Loucy (cell line): Measurements from ENCODE around the gene BMPR1B.

ENCODE experiments used
- H2AFZ ChIP-seq: fragments of 200-600 bp; sonication (generic); 2 replicates; pipeline ENCODE4 v1.6.0; 2016; ENCODE audit warnings: antibody characterized with exemption, mild to moderate bottlenecking, low read length, moderate library complexity
- H3F3A ChIP-seq: fragments of 200-600 bp; 2 replicates; pipeline ENCODE4 v1.6.0; 2016; ENCODE audit warnings: antibody characterized with exemption, low read depth, mild to moderate bottlenecking
- H3K27me3 ChIP-seq: fragments of 200-600 bp; sonication (generic); 2 replicates; pipeline ENCODE4 v1.6.1; 2014; ENCODE audit warnings: low read length, mild to moderate bottlenecking; ENCODE audit not compliant: insufficient read depth, poor library complexity, severe bottlenecking
- H3K36me3 ChIP-seq: fragments of 200-600 bp; sonication (generic); 2 replicates; pipeline ENCODE4 v1.6.1; 2016; ENCODE audit warnings: low read length; ENCODE audit not compliant: insufficient read depth
- H3K4me1 ChIP-seq: fragments of 200-600 bp; sonication (generic); 2 replicates; pipeline ENCODE4 v1.5.1; 2014; ENCODE audit warnings: low read length, mild to moderate bottlenecking; ENCODE audit not compliant: insufficient read depth, poor library complexity, severe bottlenecking
- H3K4me2 ChIP-seq: fragments of 200-600 bp; sonication (generic); 2 replicates; pipeline ENCODE4 v1.6.0; 2014; ENCODE audit warnings: antibody characterized with exemption, low read length, low read depth, mild to moderate bottlenecking; ENCODE audit not compliant: poor library complexity, severe bottlenecking
- H3K4me3 ChIP-seq: fragments of 200-600 bp; sonication (generic); 2 replicates; pipeline ENCODE4 v1.5.1; 2014; ENCODE audit warnings: low read length, mild to moderate bottlenecking, mixed read lengths; ENCODE audit not compliant: poor library complexity, severe bottlenecking
- H3K79me2 ChIP-seq: fragments of 200-600 bp; sonication (generic); 2 replicates; pipeline ENCODE4 v1.6.1; 2014; ENCODE audit warnings: low read length; ENCODE audit not compliant: insufficient read depth
- H3K9ac ChIP-seq: fragments of 200-600 bp; sonication (generic); 2 replicates; pipeline ENCODE4 v1.6.0; 2014; ENCODE audit warnings: mild to moderate bottlenecking, low read depth, low read length, moderate library complexity; ENCODE audit not compliant: poor library complexity, severe bottlenecking
- H3K9me2 ChIP-seq: fragments of 200-600 bp; sonication (generic); replicated peaks from 2 replicates; pipeline ENCODE4 v1.6.1; 2016; ENCODE audit warnings: low read depth, low read length, mixed read lengths
- H3K9me3 ChIP-seq: fragments of 200-600 bp; sonication (generic); 2 replicates; pipeline ENCODE4 v1.6.1; 2014; ENCODE audit warnings: mild to moderate bottlenecking, antibody characterized with exemption, low read length, low read depth; ENCODE audit not compliant: insufficient read depth
- H4K20me1 ChIP-seq: fragments of 200-600 bp; sonication (generic); 2 replicates; pipeline ENCODE4 v1.6.0; 2014; ENCODE audit warnings: antibody characterized with exemption, low read length, mild to moderate bottlenecking; ENCODE audit not compliant: insufficient read depth, poor library complexity, severe bottlenecking
- EZH2phosphoT487 ChIP-seq: fragments of 200-600 bp; IDR thresholded peaks from 2 replicates; pipeline ENCODE4 v1.6.1; 2018; ENCODE audit warnings: antibody characterized with exemption, mild to moderate bottlenecking, moderate library complexity, borderline replicate concordance
- TF ChIP-seq, protein P1 (sequence below): fragments of 200-600 bp; sonication (generic); conservative IDR thresholded peaks from 2 replicates; pipeline ENCODE4 v1.5.1; 2014; ENCODE audit warnings: mild to moderate bottlenecking, antibody characterized with exemption, low read length

Gene BMPR1B

DNA sequence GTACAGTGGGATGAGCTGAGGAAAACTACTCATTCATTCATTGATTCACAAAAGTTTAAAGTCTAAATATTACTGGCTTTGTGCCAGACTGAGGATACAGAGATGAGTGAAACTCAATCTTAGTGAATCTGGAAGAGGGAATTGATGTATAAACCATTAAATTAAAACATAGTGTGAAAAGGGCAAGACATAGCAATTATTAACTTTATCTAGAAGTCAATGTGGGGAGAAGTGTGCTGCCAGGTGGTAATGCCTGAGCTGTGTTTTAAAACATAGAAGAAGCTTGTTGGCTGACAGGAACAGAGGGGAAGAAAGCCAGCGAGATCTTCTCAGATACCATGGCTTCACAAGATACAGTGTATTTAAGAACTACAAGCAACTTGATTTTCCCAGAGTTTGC lies 153.4 kb downstream of the BMPR1B start:
- Histone ChIP-seq H4K20me1 (no peaks in the 10 kb centered on the region), H3K4me2 (no peak overlapping the region), H3K27me3 (no peaks in the 10 kb centered on the region), H3K4me3 (no peak overlapping the region), H3K9ac (no peak overlapping the region), H3K9me2 (no peaks in the 10 kb centered on the region), H3K36me3 (no peaks in the 10 kb centered on the region), H2AFZ (no peak overlapping the region), H3K9me3 (no peaks in the 10 kb centered on the region), H3K4me1 (no peaks in the 10 kb centered on the region), H3K79me2 (no peaks in the 10 kb centered on the region), H3F3A (no peaks in the 10 kb centered on the region)
- TF ChIP-seq, protein P1, sequence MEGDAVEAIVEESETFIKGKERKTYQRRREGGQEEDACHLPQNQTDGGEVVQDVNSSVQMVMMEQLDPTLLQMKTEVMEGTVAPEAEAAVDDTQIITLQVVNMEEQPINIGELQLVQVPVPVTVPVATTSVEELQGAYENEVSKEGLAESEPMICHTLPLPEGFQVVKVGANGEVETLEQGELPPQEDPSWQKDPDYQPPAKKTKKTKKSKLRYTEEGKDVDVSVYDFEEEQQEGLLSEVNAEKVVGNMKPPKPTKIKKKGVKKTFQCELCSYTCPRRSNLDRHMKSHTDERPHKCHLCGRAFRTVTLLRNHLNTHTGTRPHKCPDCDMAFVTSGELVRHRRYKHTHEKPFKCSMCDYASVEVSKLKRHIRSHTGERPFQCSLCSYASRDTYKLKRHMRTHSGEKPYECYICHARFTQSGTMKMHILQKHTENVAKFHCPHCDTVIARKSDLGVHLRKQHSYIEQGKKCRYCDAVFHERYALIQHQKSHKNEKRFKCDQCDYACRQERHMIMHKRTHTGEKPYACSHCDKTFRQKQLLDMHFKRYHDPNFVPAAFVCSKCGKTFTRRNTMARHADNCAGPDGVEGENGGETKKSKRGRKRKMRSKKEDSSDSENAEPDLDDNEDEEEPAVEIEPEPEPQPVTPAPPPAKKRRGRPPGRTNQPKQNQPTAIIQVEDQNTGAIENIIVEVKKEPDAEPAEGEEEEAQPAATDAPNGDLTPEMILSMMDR, result no peak
- TF ChIP-seq EZH2phosphoT487, result no peak

DNA sequence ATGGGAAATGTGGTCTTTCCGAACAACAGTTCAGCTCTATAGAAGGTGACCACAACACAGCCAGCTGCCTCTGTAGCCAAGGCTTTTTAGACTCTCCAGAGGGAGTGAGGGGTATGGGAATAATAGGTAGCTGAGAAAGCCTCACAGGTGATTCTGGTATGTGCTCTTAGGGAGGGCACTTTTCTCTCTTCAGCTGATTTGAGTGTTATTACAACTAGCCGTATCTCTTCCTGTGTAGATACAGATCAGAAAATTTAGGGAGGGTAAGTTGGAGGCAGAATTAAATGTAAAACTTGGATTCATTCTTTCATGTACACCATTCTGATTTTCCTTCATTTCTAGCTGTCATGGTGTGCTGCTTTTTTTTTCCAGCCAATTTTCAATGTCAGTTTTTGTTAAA lies 154.9 kb downstream of the BMPR1B start:
- Histone ChIP-seq H3K9ac (no peak overlapping the region), H3K27me3 (no peaks in the 10 kb centered on the region), H3K4me2 (no peak overlapping the region)

DNA sequence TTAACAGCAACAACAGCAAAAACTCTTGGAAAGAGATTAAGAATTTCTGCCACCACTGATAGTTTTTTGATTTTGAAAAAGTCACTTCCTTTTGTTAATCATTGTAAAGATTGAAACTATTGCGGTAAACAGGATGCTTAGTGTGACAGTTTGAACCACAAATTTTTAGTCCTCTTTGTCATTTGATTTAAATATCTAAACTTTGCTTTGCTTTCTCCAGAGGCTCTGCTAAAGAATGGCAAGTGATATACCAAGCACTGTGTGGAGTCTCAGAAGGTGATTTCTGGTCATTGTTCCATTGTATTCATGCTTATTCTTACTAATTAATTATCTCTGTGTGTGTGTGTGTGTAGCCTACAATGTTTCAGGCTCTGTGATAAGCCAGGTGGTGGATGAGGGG lies 155.6 kb downstream of the BMPR1B start:
- H3K9me2 ChIP-seq, result no peaks in the 10 kb centered on the region
- H3K4me1 ChIP-seq, result no peaks in the 10 kb centered on the region
- H3K9ac ChIP-seq, result no peak overlapping the region
- no peaks in the 10 kb centered on the region for H3K79me2 ChIP-seq
- H3K36me3 ChIP-seq, result no peaks in the 10 kb centered on the region
- no peaks in the 10 kb centered on the region for H3K27me3 ChIP-seq
- H4K20me1 ChIP-seq, result no peaks in the 10 kb centered on the region
- H3K4me3 ChIP-seq, result no peak overlapping the region
- TF ChIP-seq, protein P1, result no peak
- TF ChIP-seq EZH2phosphoT487, result no peak
- H3F3A ChIP-seq, result no peaks in the 10 kb centered on the region
- no peaks in the 10 kb centered on the region for H3K9me3 ChIP-seq
- no peak overlapping the region for H2AFZ ChIP-seq
- H3K4me2 ChIP-seq, result no peak overlapping the region

More for the DNA sequence above, 154.9 kb downstream of the BMPR1B start:
- Histone ChIP-seq H3K9me3 (no peaks in the 10 kb centered on the region), H3F3A (no peaks in the 10 kb centered on the region), H3K36me3 (no peaks in the 10 kb centered on the region), H2AFZ (no peak overlapping the region), H3K9me2 (no peaks in the 10 kb centered on the region), H3K4me3 (no peak overlapping the region), H3K4me1 (no peaks in the 10 kb centered on the region), H4K20me1 (no peaks in the 10 kb centered on the region), H3K79me2 (no peaks in the 10 kb centered on the region)
- no peak for TF ChIP-seq EZH2phosphoT487
- TF ChIP-seq, protein P1, result no peak
